HepG2 (cell line): ENCODE data around the gene USP30. TPM values are rescaled to one million over a fixed set of nuclear protein-coding genes. Genes with fewer than 3 reads are reported as not detected.

Source experiments
- ARNT2 ChIP-seq: sonication (generic); formaldehyde crosslinking; IDR thresholded peaks from 2 replicates; pipeline ENCODE4 v1.8.0; 2022; ENCODE audit warnings: mild to moderate bottlenecking, low read depth, missing genetic modification reagents, moderate library complexity
- CCDC6 ChIP-seq: sonication (generic); formaldehyde crosslinking; IDR thresholded peaks from 2 replicates; pipeline ENCODE4 v1.8.1; 2022; ENCODE audit warnings: mild to moderate bottlenecking, missing genetic modification reagents, moderate library complexity
- HDAC1 ChIP-seq: sonication (generic); formaldehyde crosslinking; IDR thresholded peaks from 2 replicates; pipeline ENCODE4 v1.5.1; 2020; ENCODE audit warnings: mild to moderate bottlenecking, missing genetic modification reagents
- HES4 ChIP-seq: sonication (generic); formaldehyde crosslinking; IDR thresholded peaks from 2 replicates; pipeline ENCODE4 v1.9.0; 2021; ENCODE audit warnings: mild to moderate bottlenecking, missing genetic modification reagents, borderline replicate concordance
- HNRNPK ChIP-seq: fragments of 200-400 bp; formaldehyde crosslinking; IDR thresholded peaks from 2 replicates; pipeline ENCODE4 v1.6.1; 2018; ENCODE audit warnings: low read length, low read depth, moderate library complexity, mild to moderate bottlenecking; ENCODE audit not compliant: poor library complexity, severe bottlenecking
- MYC ChIP-seq: sonication (generic); formaldehyde crosslinking; IDR thresholded peaks from 2 replicates; pipeline ENCODE4 v1.9.0; 2021; ENCODE audit warnings: missing genetic modification reagents, borderline replicate concordance
- RFX1 ChIP-seq: fragments of 450-650 bp; IDR thresholded peaks from 2 replicates; pipeline ENCODE4 v1.6.1; 2017
- RFXAP ChIP-seq: sonication (generic); formaldehyde crosslinking; IDR thresholded peaks from 2 replicates; pipeline ENCODE4 v1.4.0; 2020; ENCODE audit warnings: missing genetic modification reagents, borderline replicate concordance
- SALL1 ChIP-seq: sonication (generic); formaldehyde crosslinking; IDR thresholded peaks from 2 replicates; pipeline ENCODE4 v1.8.0; 2022; ENCODE audit warnings: mild to moderate bottlenecking, missing genetic modification reagents
- SMARCE1 ChIP-seq: fragments of 450-650 bp; IDR thresholded peaks from 2 replicates; pipeline ENCODE4 v1.6.1; 2017; ENCODE audit warnings: borderline replicate concordance
- SSRP1 ChIP-seq: IDR thresholded peaks from 2 replicates; pipeline ENCODE4 v1.6.1; 2016; ENCODE audit warnings: control low read depth
- YEATS4 ChIP-seq: sonication (generic); formaldehyde crosslinking; IDR thresholded peaks from 2 replicates; pipeline ENCODE4 v1.4.0; 2020; ENCODE audit warnings: missing genetic modification reagents, borderline replicate concordance
- ZNF10 ChIP-seq: sonication (generic); formaldehyde crosslinking; IDR thresholded peaks from 2 replicates; pipeline ENCODE4 v1.4.0; 2020; ENCODE audit warnings: mild to moderate bottlenecking, low read depth, missing genetic modification reagents, borderline replicate concordance
- ZNF101 ChIP-seq: sonication (generic); formaldehyde crosslinking; IDR thresholded peaks from 2 replicates; pipeline ENCODE4 v1.4.0; 2020; ENCODE audit warnings: mild to moderate bottlenecking, low read depth, missing genetic modification reagents, borderline replicate concordance
- ZNF136 ChIP-seq: sonication (generic); formaldehyde crosslinking; IDR thresholded peaks from 2 replicates; pipeline ENCODE4 v1.8.1; 2022; ENCODE audit warnings: low read depth, mild to moderate bottlenecking, moderate library complexity, missing genetic modification reagents
- ZNF678 ChIP-seq: sonication (generic); formaldehyde crosslinking; IDR thresholded peaks from 2 replicates; pipeline ENCODE4 v1.4.0; 2020; ENCODE audit warnings: mild to moderate bottlenecking, missing genetic modification reagents
- ZNF746 ChIP-seq: sonication (generic); formaldehyde crosslinking; IDR thresholded peaks from 2 replicates; pipeline ENCODE4 v1.8.0; 2022; ENCODE audit warnings: mild to moderate bottlenecking, missing genetic modification reagents
- polyA plus RNA-seq, 8 experiments: library from polyadenylated mRNA; depleted of rRNA in 3 of 8; stranded (reverse) in 7 of 8; unstranded in 1 of 8; fragments of >200 nt; fragmentation: Illumina TruSeq in 4 of 8; extraction: Trizol in 4 of 8; gene quantifications; 2 replicates each; pipeline versions ENCODE4 v1.2.1 to v1.2.3, GENCODE V29; 2011 to 2016; ENCODE audit warnings: low read depth in 4 of 8, missing spikeins in 1 of 8, mixed read lengths in 1 of 8; ENCODE audit not compliant: insufficient read depth in 1 of 8
- total RNA-seq, 5 experiments: library from RNA; depleted of rRNA; stranded (reverse); fragments of >200 nt; fragmentation: Illumina TruSeq; extraction: Trizol; gene quantifications; 2 replicates each; pipeline ENCODE4 v1.2.3, GENCODE V29; 2016; ENCODE audit warnings: low read depth in 1 of 5
- TF ChIP-seq, protein P1 (sequence below): sonication (generic); formaldehyde crosslinking; IDR thresholded peaks from 2 replicates; pipeline ENCODE4 v1.8.0; 2022; ENCODE audit warnings: low read depth, missing genetic modification reagents
- TF ChIP-seq, protein P2 (sequence below): sonication (generic); formaldehyde crosslinking; IDR thresholded peaks from 2 replicates; pipeline ENCODE4 v1.8.0; 2022; ENCODE audit warnings: mild to moderate bottlenecking, missing genetic modification reagents, borderline replicate concordance
- TF ChIP-seq, protein P3 (sequence below): sonication (generic); formaldehyde crosslinking; IDR thresholded peaks from 2 replicates; pipeline ENCODE4 v1.4.0; 2020; ENCODE audit warnings: missing genetic modification reagents, low read depth, mild to moderate bottlenecking, borderline replicate concordance
- TF ChIP-seq, protein P4 (sequence below): sonication (generic); formaldehyde crosslinking; IDR thresholded peaks from 2 replicates; pipeline ENCODE4 v1.4.0; 2020; ENCODE audit warnings: missing genetic modification reagents, mild to moderate bottlenecking, borderline replicate concordance

Gene USP30
- total and polyA plus RNA-seq, 2 of the 13 experiments (the other 11 are each of a cell fraction or from before 2014, with no cell fraction given) = 11.2 to 20.8 TPM

DNA sequence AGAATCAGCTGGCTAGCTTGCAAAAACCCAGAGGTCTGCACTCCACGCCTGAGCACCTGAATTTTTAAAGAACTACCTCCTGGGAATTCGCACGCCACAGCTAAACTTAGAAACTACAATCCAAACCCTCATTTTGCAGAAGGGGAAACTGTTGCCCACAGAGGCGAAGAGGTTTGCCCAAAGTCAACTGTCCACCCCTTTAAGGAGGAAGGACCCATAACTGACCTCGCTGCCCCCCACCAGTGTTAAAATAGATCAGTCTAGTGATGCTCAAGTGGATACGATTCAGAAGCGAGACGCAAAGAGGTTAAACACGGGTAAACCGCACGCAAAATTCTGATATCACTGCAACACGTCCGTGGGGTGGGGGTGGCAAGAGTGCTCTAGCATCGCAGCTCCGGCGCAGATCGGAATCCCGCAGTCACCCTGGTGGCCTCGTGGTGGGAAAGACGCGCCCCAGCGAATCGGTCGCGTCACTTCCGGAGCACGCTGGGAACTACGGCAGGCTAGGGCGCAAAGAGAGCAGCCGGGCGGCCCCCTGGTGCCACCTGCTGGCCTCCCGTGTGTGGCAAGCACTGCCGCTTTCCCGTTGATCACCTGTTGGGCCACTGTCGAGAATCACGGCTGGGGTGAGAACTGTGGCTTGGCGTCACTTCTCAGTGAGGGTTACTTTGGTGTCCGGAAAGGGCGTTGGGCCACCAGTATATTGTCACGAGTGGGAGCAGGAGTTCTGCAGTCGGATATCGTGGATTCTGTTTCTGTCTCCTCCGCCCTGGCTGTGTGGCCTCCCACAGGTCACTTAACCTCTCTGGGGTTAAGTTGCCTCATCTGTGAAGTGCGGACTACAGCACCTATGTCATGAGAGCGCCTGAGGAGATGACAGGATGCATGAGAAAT lies 40.9 kb downstream of the USP30 start, which contains the start of gene ALKBH2 (continued):
- TF ChIP-seq HDAC1 (CRISPR knock-in tag) (peak; percentile 96), SMARCE1 (no peak), ZNF10 (CRISPR knock-in tag) (no peak), YEATS4 (CRISPR knock-in tag) (peak; percentile 94), ZNF746 (CRISPR knock-in tag) (no peak), SSRP1 (CRISPR knock-in tag) (no peak; the same call in 1 of the 2 replicates), HES4 (CRISPR knock-in tag) (peak; percentile 88; the same call in 1 of the 2 replicates), RFXAP (CRISPR knock-in tag) (peak; percentile 91), SALL1 (CRISPR knock-in tag) (peak; percentile 97), ARNT2 (CRISPR knock-in tag) (peak; percentile 98), ZNF678 (CRISPR knock-in tag) (peak; percentile 88), HNRNPK (no peak), MYC (peak; percentile 99), CCDC6 (CRISPR knock-in tag) (peak; percentile 94), ZNF136 (CRISPR knock-in tag) (peak; percentile 90), RFX1 (no peak), ZNF101 (CRISPR knock-in tag) (no peak)
- TF ChIP-seq, protein P1, sequence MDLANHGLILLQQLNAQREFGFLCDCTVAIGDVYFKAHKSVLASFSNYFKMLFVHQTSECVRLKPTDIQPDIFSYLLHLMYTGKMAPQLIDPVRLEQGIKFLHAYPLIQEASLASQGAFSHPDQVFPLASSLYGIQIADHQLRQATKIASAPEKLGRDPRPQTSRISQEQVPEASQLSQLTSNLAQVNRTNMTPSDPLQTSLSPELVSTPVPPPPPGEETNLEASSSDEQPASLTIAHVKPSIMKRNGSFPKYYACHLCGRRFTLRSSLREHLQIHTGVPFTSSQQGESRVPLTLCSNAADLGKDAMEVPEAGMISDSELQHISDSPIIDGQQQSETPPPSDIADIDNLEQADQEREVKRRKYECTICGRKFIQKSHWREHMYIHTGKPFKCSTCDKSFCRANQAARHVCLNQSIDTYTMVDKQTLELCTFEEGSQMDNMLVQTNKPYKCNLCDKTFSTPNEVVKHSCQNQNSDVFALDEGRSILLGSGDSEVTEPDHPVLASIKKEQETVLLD (CRISPR knock-in tag) = peak; percentile 84; the same call in 1 of the 2 replicates
- TF ChIP-seq, protein P2, sequence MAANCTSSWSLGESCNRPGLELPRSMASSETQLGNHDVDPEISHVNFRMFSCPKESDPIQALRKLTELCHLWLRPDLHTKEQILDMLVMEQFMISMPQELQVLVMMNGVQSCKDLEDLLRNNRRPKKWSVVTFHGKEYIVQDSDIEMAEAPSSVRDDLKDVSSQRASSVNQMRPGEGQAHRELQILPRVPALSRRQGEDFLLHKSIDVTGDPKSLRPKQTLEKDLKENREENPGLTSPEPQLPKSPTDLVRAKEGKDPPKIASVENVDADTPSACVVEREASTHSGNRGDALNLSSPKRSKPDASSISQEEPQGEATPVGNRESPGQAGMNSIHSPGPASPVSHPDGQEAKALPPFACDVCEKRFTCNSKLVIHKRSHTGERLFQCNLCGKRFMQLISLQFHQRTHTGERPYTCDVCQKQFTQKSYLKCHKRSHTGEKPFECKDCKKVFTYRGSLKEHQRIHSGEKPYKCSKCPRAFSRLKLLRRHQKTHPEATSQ = peak; percentile 79; the same call in 1 of the 2 replicates
- TF ChIP-seq, protein P3, sequence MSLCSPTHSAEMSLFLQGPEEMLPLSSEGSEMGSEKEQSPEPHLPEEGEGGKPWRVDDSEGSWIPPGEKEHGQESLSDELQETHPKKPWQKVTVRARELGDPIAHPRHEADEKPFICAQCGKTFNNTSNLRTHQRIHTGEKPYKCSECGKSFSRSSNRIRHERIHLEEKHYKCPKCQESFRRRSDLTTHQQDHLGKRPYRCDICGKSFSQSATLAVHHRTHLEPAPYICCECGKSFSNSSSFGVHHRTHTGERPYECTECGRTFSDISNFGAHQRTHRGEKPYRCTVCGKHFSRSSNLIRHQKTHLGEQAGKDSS (CRISPR knock-in tag) = peak; percentile 96
- TF ChIP-seq, protein P4, sequence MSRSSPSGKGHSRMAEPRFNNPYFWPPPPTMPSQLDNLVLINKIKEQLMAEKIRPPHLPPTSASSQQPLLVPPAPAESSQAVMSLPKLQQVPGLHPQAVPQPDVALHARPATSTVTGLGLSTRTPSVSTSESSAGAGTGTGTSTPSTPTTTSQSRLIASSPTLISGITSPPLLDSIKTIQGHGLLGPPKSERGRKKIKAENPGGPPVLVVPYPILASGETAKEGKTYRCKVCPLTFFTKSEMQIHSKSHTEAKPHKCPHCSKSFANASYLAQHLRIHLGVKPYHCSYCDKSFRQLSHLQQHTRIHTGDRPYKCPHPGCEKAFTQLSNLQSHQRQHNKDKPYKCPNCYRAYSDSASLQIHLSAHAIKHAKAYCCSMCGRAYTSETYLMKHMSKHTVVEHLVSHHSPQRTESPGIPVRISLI (CRISPR knock-in tag) = peak; percentile 68; the same call in 1 of the 2 replicates
